ENCODE data around the gene MAP2K1. TPM values are rescaled to one million over a fixed set of nuclear protein-coding genes. Genes with fewer than 3 reads are reported as not detected.

MAP2K1 gene
- total RNA-seq, 1 experiment from 2014 or later, result 108 TPM

DNA sequence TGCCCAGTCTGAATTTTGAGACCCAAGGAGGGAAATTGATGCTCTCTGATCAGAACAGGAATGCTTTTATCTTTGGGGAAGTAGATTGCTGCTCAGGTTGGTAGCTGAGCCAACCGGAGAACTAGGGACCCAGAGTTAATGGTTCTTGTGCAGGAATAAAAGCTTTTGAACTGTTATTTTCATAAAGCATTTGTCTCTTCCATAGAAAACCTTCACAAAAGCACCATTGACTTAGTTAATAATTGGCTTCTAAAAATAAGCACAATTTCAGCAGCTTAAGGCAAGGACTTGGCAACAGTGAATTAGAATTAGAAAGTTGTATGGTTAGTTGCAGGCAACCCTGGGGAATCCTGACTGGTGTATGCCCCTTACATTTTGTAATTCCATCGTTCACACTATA, 53.8 kb downstream of the MAP2K1 start:
- Mint-ChIP-seq H3K4me1 (ENCODE audit: insufficient read depth, unreplicated experiment) (no peaks in the 10 kb centered on the region), H3K4me3 (ENCODE audit: unreplicated experiment) (no peak overlapping the region), H3K27ac (ENCODE audit: low read depth, unreplicated experiment) (peak overlapping the region; percentile 19), H3K36me3 (ENCODE audit: insufficient read depth, unreplicated experiment) (peaks cover 70% of the 10 kb centered on the region), H3K9me3 (ENCODE audit: unreplicated experiment) (no peaks in the 10 kb centered on the region), H3K27me3 (ENCODE audit: insufficient read depth, unreplicated experiment) (no peaks in the 10 kb centered on the region)
- TF ChIP-seq, protein P1, sequence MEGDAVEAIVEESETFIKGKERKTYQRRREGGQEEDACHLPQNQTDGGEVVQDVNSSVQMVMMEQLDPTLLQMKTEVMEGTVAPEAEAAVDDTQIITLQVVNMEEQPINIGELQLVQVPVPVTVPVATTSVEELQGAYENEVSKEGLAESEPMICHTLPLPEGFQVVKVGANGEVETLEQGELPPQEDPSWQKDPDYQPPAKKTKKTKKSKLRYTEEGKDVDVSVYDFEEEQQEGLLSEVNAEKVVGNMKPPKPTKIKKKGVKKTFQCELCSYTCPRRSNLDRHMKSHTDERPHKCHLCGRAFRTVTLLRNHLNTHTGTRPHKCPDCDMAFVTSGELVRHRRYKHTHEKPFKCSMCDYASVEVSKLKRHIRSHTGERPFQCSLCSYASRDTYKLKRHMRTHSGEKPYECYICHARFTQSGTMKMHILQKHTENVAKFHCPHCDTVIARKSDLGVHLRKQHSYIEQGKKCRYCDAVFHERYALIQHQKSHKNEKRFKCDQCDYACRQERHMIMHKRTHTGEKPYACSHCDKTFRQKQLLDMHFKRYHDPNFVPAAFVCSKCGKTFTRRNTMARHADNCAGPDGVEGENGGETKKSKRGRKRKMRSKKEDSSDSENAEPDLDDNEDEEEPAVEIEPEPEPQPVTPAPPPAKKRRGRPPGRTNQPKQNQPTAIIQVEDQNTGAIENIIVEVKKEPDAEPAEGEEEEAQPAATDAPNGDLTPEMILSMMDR (IDR thresholded peaks at IDR 0.05; ENCODE audit: unreplicated experiment), result no peak
- ChIA-PET CTCF (interaction anchor here (1.5 kb wide), 1 partner anchor 19 kb away, joined by 3 read pairs; no protein-coding TSS in a partner anchor), POLR2A (interaction anchor here (0.7 to 1.1 kb wide), 2 partner anchors 32 to 65 kb away, joined by 3 read pairs; partner anchors contain the start of gene ZWILCH)
- DNase-seq (ENCODE audit: unreplicated experiment), result no peak
- intact Hi-C loops (cut with micrococcal nuclease), result no loop called here
- BruUV-seq (replicated peaks), result no TSS peak

DNA sequence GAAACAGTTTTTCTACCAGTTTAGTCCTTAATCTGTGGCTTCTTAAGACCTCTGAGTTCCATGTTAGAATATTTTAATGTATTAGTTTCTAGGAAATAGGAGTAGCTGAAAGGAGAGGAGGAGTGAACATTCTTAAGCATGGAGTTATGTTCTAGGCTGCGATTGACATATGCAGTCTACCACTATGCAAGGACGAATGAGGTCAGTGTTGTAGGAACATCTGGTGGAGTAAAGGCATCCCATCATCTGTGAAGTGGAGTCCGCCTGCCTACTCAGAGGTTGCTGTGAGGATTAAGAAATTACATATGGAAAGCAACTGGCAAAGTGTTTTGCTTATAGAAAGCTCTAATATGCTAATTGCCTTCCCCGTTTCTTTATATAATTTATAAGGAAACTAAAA, 65.7 kb downstream of the MAP2K1 start:
- H3K27me3 Mint-ChIP-seq (ENCODE audit: insufficient read depth, unreplicated experiment), result no peaks in the 10 kb centered on the region
- CTCF ChIA-PET, result interaction anchor here (0.8 kb wide), 1 partner anchor 1117 kb away, joined by 4 read pairs; no protein-coding TSS in a partner anchor
- no peaks in the 10 kb centered on the region for H3K4me1 Mint-ChIP-seq (ENCODE audit: insufficient read depth, unreplicated experiment)
- H3K36me3 Mint-ChIP-seq (ENCODE audit: insufficient read depth, unreplicated experiment), result peaks cover 35% of the 10 kb centered on the region
- H3K27ac Mint-ChIP-seq (ENCODE audit: low read depth, unreplicated experiment), result no peak overlapping the region
- DNase-seq (ENCODE audit: unreplicated experiment), result no peak
- no peak overlapping the region for H3K4me3 Mint-ChIP-seq (ENCODE audit: unreplicated experiment)
- intact Hi-C loops (cut with micrococcal nuclease), result no loop called here
- H3K9me3 Mint-ChIP-seq (ENCODE audit: unreplicated experiment), result no peaks in the 10 kb centered on the region
- BruUV-seq (replicated peaks), result no TSS peak
- TF ChIP-seq, protein P1 (IDR thresholded peaks at IDR 0.05; ENCODE audit: unreplicated experiment), result no peak
- POLR2A ChIA-PET, result interaction anchor here (1.0 kb wide), 1 partner anchor 9 kb away, joined by 3 read pairs; no protein-coding TSS in a partner anchor

DNA sequence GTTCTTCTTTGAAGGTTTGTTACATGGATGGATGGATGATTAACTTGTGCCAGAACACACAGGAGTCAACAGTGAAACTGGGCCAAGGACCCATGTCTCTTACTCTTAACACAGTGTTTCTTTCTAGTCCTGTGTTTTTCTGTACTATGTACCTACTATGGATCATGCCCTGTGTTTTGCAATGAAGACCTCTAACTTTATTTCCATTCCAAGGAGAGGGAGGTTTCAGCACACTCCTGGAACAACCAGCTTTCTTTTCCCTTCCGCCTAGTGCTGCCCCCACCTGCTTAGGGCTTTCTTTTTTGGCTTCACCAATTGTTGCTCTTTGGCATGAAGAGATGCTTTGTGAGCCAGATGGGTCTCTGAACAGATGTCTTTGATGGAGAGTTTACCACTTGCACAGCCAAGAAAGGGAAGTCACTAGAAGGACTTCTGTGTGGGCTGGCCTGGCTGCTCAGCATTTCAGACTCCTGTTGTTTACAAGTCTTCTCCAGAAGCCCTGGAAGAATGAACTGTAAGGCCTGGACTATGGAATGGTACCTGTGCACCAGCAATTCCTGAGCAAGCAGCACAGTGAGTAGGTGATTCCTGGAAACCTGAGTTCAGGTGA, 66.4 kb downstream of the MAP2K1 start:
- BruUV-seq (replicated peaks), result no TSS peak
- TF ChIP-seq, protein P1 (IDR thresholded peaks at IDR 0.05; ENCODE audit: unreplicated experiment), result no peak
- H3K27ac Mint-ChIP-seq (ENCODE audit: low read depth, unreplicated experiment), result peak overlapping the region; percentile 55
- ChIA-PET CTCF (interaction anchor here (0.8 kb wide), 1 partner anchor 1118 kb away, joined by 4 read pairs; no protein-coding TSS in a partner anchor), POLR2A (interaction anchor here (1.0 kb wide), 1 partner anchor 8 kb away, joined by 3 read pairs; no protein-coding TSS in a partner anchor)
- no peak overlapping the region for H3K4me3 Mint-ChIP-seq (ENCODE audit: unreplicated experiment)
- peaks cover 28% of the 10 kb centered on the region for H3K36me3 Mint-ChIP-seq (ENCODE audit: insufficient read depth, unreplicated experiment)
- no peak for DNase-seq (ENCODE audit: unreplicated experiment)
- no peaks in the 10 kb centered on the region for H3K4me1 Mint-ChIP-seq (ENCODE audit: insufficient read depth, unreplicated experiment)
- H3K9me3 Mint-ChIP-seq (ENCODE audit: unreplicated experiment), result no peaks in the 10 kb centered on the region
- intact Hi-C loops (cut with micrococcal nuclease), result no loop called here
- no peaks in the 10 kb centered on the region for H3K27me3 Mint-ChIP-seq (ENCODE audit: insufficient read depth, unreplicated experiment)

DNA sequence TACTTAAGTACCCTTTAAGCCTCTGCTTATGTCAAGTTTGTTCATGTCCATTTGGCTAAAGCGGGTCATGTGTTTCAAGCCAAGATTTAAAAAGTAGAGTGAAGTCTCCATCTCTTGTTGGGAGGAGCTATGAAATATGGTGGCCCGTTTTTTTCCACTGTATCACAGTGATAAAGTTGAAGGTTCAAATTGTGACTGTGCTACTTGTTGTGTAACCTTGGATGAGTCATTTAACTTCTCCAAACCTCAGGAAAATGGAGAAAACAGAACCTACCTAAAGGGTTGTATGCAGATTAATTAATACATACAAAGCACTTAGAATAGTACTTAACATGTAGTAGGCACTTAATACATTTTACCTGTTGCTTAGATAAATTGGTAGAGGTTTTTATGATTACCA, 67.4 kb downstream of the MAP2K1 start:
- Mint-ChIP-seq H3K4me3 (ENCODE audit: unreplicated experiment) (no peak overlapping the region), H3K36me3 (ENCODE audit: insufficient read depth, unreplicated experiment) (peaks cover 21% of the 10 kb centered on the region), H3K27me3 (ENCODE audit: insufficient read depth, unreplicated experiment) (no peaks in the 10 kb centered on the region), H3K27ac (ENCODE audit: low read depth, unreplicated experiment) (peak overlapping the region; percentile 55), H3K9me3 (ENCODE audit: unreplicated experiment) (no peaks in the 10 kb centered on the region), H3K4me1 (ENCODE audit: insufficient read depth, unreplicated experiment) (no peaks in the 10 kb centered on the region)
- peak; percentile 37 for DNase-seq (ENCODE audit: unreplicated experiment)
- TF ChIP-seq, protein P1 (IDR thresholded peaks at IDR 0.05; ENCODE audit: unreplicated experiment), result no peak
- no TSS peak for BruUV-seq (replicated peaks)
- ChIA-PET POLR2A (interaction anchor here (1.1 kb wide), 1 partner anchor 68 kb away, joined by 3 read pairs; no protein-coding TSS in a partner anchor), CTCF (no interaction called here)
- intact Hi-C loops (cut with micrococcal nuclease), result no loop called here

Measured in MCF 10A (cell line).